Stimulated activated naive CD8-positive, alpha-beta T cell treated with anti-CD3 and anti-CD28 coated beads, Interleukin-15, Interleukin-2, amounts not matched to agents 100 ng/mL and 50 ng/mL, for 24 hours (primary cell): ENCODE measurements around the gene GINS1.

Source experiments
- H3K27ac Mint-ChIP-seq: one replicate; pipeline ENCODE4 v1.8.0; 2021; ENCODE audit warnings: mild to moderate bottlenecking, mixed read lengths
- H3K27me3 Mint-ChIP-seq: one replicate; pipeline ENCODE4 v1.8.0; 2021; ENCODE audit warnings: mixed read lengths
- H3K36me3 Mint-ChIP-seq: one replicate; pipeline ENCODE4 v1.8.0; 2021; ENCODE audit warnings: low read depth, mixed read lengths
- H3K4me1 Mint-ChIP-seq: one replicate; pipeline ENCODE4 v1.8.0; 2021; ENCODE audit warnings: low read depth, mixed read lengths
- H3K4me3 Mint-ChIP-seq: one replicate; pipeline ENCODE4 v1.8.0; 2021; ENCODE audit warnings: mild to moderate bottlenecking, mixed read lengths
- H3K9me3 Mint-ChIP-seq: one replicate; pipeline ENCODE4 v1.8.0; 2021; ENCODE audit warnings: mixed read lengths

GINS1 gene

DNA sequence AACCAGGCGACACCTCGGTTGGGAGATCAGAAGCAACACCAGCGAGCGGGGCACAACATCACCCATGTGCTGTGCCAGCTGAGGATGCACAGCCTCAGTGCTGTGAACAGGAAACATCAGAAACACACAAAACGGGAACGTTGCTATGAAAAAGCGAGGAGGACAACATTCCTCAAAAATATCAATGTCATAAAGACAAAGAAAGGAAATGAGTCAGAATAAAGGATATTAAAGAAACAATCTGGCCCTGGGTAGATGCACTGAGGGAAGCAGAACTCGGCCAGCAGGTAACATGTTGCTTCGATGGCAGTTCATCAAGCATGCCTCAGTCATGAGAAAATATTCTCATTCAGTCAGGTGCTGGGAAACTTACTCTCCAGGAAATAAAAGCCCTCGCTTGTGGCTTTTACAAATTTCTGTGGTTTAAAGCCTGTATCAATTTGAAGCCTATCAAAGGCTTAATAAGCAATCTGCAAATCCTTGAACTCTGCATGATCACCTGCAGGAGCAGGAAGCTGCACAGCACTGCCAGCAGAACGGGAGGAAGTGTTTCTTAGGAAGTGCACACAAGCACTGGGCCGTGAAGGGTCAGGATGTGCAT is 77.5 kb downstream of the GINS1 start:
- H3K4me3 Mint-ChIP-seq: no peak overlapping the region
- H3K27ac Mint-ChIP-seq: no peak overlapping the region

DNA sequence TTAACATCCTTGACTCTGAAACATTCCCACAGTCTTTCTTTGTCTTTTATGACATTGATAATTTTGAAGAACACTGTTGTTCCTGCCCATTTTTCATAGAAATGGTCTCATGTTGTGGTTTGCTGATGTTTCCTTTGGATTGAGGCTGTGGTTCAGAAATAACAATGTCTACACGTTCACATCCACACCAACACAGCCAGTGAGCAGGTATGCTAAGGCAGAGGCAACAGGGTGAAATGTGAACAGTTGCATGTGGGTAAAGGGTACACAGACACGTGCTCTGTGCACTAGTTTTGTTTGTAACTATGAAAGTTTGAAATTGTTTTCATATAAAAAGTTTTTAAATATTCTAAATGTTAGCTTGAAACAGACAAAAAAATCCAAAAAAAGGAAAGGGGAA is 78.4 kb downstream of the GINS1 start:
- H3K4me1 Mint-ChIP-seq: peaks cover 29% of the 10 kb centered on the region

More for the DNA sequence above, 77.5 kb downstream of the GINS1 start:
- H3K36me3 Mint-ChIP-seq: no peaks in the 10 kb centered on the region
- no peaks in the 10 kb centered on the region for H3K27me3 Mint-ChIP-seq
- H3K4me1 Mint-ChIP-seq: peaks cover 29% of the 10 kb centered on the region
- H3K9me3 Mint-ChIP-seq: no peaks in the 10 kb centered on the region

GRCh38 chr20:25486377-25486776 is 78.9 kb downstream of the GINS1 start:
- Mint-ChIP-seq H3K27ac (no peak overlapping the region), H3K4me1 (peaks cover 29% of the 10 kb centered on the region), H3K4me3 (no peak overlapping the region), H3K27me3 (no peaks in the 10 kb centered on the region), H3K9me3 (no peaks in the 10 kb centered on the region), H3K36me3 (no peaks in the 10 kb centered on the region)

More for the DNA sequence above, 78.4 kb downstream of the GINS1 start:
- Mint-ChIP-seq H3K9me3 (no peaks in the 10 kb centered on the region), H3K27me3 (no peaks in the 10 kb centered on the region), H3K4me3 (no peak overlapping the region), H3K36me3 (no peaks in the 10 kb centered on the region), H3K27ac (no peak overlapping the region)

DNA sequence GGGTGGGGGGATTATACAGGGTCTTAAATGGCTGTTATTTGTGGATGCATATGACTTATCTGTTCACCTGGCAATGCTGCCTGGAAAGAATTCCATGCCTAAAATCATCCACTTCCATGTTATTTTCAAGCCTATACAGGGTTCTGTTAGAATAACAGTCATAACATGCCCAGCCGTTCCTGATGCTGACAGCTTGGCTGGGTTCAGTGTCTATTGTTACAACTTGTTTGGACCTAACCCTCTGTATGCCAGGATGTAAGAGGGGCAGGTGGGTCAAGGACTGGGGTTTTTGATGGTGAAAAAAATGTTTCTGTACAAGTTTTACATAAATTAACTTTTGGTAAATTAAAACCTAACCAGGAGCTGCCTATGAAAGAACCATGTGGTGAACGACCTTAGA is 79.8 kb downstream of the GINS1 start:
- Mint-ChIP-seq H3K27ac (no peak overlapping the region), H3K36me3 (no peaks in the 10 kb centered on the region), H3K9me3 (no peaks in the 10 kb centered on the region)

GRCh38 chr20:25487975-25488374 is 80.5 kb downstream of the GINS1 start:
- Mint-ChIP-seq H3K9me3 (no peaks in the 10 kb centered on the region), H3K4me1 (peaks cover 29% of the 10 kb centered on the region), H3K4me3 (no peak overlapping the region), H3K27ac (no peak overlapping the region), H3K36me3 (no peaks in the 10 kb centered on the region), H3K27me3 (no peaks in the 10 kb centered on the region)

More for the DNA sequence above, 79.8 kb downstream of the GINS1 start:
- H3K27me3 Mint-ChIP-seq: no peaks in the 10 kb centered on the region
- no peak overlapping the region for H3K4me3 Mint-ChIP-seq
- peaks cover 29% of the 10 kb centered on the region for H3K4me1 Mint-ChIP-seq

DNA sequence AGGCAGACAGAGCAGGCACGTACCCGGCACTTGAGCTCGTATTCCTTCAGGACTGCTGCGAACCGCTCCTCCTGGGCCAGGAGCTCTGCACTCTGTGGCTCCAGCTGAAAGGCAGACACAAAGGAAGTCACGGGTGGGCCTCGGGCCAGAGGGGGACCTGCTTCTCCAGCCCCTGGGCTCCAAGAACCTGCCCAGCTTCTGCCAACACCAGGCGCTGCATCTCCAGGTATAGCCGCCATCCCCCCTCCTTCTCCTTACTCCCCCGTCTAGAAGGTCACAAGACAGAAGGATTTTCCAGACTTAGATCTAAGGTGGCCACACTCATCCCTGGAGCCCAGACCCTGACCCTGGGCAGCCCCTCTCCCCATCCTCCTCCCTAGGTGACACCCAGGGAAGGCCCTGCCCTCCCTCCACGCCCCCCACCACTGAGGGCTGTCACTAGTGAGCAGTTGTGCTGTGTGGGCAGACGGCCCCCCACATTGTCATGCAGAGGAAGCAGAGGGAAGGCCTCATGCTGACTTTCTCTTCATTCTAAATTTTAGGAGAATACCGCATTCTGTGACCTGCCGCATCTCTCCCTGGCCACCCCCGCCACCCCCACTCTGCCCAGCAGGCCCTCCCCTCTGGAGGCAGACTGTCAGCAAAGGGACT is 81.9 kb downstream of the GINS1 start:
- Mint-ChIP-seq H3K36me3 (no peaks in the 10 kb centered on the region), H3K4me1 (peaks cover 24% of the 10 kb centered on the region), H3K9me3 (no peaks in the 10 kb centered on the region), H3K4me3 (no peak overlapping the region), H3K27ac (no peak overlapping the region), H3K27me3 (no peaks in the 10 kb centered on the region)

GRCh38 chr20:25490656-25491445 is 83.4 kb downstream of the GINS1 start:
- H3K36me3 Mint-ChIP-seq: no peaks in the 10 kb centered on the region
- H3K4me3 Mint-ChIP-seq: no peak overlapping the region
- H3K4me1 Mint-ChIP-seq: peaks cover 11% of the 10 kb centered on the region
- no peak overlapping the region for H3K27ac Mint-ChIP-seq
- no peaks in the 10 kb centered on the region for H3K9me3 Mint-ChIP-seq
- H3K27me3 Mint-ChIP-seq: no peaks in the 10 kb centered on the region

DNA sequence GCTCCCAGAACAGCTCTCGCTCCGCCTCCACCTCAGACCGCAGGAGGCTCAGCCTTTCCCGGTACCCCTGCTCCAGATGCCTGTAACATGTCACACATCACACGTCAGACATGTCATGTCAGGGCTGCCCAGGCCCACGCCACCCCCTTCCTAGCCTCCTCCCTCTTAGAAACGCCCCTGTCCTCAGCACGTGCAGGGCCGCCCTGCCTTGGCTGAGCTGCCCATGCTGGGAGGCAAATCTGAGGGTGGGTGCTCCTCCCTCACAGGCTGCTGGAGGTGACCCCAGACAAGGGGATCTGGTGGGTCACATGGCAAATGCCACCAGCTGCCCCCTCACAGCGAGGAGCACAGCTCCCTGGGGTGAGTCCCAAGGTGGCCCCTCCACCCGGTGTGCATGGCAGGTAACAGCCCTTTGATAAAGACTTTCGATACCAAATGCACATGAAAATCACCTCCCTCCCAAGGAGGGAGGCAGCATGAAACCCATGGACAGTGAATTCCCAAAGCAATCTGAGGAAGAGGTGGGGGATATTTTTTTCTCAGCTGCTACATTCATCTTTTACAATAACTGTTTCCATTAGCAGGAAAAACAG is 84.1 kb downstream of the GINS1 start:
- Mint-ChIP-seq H3K36me3 (no peaks in the 10 kb centered on the region), H3K27ac (no peak overlapping the region), H3K4me3 (no peak overlapping the region), H3K27me3 (no peaks in the 10 kb centered on the region), H3K9me3 (no peaks in the 10 kb centered on the region), H3K4me1 (peaks cover 4% of the 10 kb centered on the region)

DNA sequence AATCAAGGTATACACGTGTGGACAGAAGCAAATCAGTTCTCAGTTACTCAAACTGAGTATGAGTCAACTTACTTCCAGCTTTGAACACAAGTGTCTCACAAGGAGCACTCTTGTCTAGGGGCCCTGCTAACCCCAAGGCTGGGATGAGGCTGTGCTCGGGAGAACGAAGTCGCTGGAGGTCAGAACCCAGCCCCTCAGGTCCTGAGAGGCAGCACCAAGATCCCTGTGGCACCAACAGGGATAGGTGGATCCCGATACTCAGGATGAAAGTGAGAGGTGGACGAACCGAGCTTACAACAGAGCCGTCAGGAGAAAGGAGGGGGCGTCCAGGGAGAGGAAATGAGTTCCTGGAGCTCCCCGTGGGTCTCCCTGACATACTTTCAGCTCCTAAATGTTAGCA is 85.7 kb downstream of the GINS1 start:
- no peak overlapping the region for H3K27ac Mint-ChIP-seq

DNA sequence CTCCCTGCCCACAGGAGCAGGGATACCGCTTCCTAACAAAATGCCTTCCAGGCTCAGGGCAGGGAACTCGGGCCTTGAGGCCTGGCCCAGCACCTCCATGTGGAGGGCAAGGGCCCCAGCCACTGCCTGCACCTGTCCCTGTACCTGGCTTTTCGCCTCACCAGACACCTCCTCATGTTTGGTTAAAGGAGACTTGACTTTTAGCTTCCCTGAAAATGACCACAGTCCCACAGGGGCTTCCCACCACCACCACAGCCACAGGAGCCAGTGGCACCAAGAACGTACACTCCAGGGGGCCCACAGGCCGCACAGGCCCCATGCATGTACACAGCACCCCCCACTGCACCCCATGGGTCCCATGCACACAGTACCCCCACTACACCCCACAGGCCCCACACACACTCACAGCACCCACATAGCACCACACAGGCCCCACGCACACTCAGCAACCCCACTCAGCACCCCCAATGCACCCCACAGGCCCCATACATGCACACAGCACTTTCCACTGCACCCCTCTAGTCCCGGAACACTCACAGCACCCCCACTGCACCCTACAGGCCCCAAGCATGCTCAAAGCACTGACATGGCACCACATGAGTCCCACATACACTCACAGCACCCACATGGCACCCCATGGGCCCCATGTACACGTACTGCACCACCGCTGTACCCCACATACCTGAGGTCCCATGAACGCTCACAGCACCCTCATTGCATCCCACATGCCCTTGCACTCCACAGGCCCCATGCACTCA is 86.5 kb downstream of the GINS1 start:
- Mint-ChIP-seq H3K4me1 (no peaks in the 10 kb centered on the region), H3K36me3 (no peaks in the 10 kb centered on the region), H3K27me3 (no peaks in the 10 kb centered on the region), H3K4me3 (no peak overlapping the region), H3K9me3 (no peaks in the 10 kb centered on the region), H3K27ac (no peak overlapping the region)

More for the DNA sequence above, 85.7 kb downstream of the GINS1 start:
- Mint-ChIP-seq H3K4me1 (no peaks in the 10 kb centered on the region), H3K27me3 (no peaks in the 10 kb centered on the region), H3K36me3 (no peaks in the 10 kb centered on the region), H3K9me3 (no peaks in the 10 kb centered on the region), H3K4me3 (no peak overlapping the region)

DNA sequence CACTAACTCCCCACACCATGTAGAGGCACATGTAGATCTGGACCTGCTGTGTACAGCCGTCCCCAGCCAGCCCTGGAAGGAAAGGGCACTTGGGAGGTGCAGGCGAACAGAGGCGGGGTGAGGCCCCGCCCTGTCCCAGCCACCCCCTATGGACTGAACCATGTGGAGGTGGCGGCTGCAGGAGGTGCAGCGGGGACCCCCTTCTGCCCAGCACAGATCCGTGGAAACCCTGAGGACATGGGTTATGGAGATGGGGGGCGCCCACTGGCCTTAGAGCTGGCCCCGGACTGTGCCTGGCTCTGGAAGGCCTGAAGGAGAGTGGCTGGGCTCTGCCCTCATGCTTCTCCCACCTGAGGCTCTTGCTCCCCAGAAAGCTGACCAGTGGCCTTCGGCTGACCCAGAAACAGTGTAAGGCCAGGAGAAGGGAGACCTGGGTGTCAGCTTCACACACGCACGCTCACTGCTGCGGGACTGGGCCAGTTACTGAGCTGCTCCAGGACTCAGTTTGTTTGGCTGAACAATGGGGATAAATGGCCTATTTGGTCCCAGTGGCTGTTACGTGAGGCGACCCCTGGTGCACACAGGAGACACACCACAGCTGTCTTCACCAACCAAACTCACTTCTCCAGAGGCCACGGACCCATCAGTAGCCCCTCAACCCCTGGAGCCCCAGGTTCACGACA is 87.2 kb downstream of the GINS1 start:
- Mint-ChIP-seq H3K27me3 (no peaks in the 10 kb centered on the region), H3K4me3 (no peak overlapping the region), H3K27ac (no peak overlapping the region), H3K4me1 (no peaks in the 10 kb centered on the region), H3K9me3 (no peaks in the 10 kb centered on the region), H3K36me3 (no peaks in the 10 kb centered on the region)

- Mint-ChIP-seq H3K27me3 (no peaks in the 10 kb centered on the region), H3K4me1 (no peaks in the 10 kb centered on the region), H3K36me3 (no peaks in the 10 kb centered on the region), H3K9me3 (no peaks in the 10 kb centered on the region), H3K27ac (no peak overlapping the region), H3K4me3 (no peak overlapping the region)
Measured at GRCh38 chr20:25495189-25495824, 87.8 kb downstream of the GINS1 start.

DNA sequence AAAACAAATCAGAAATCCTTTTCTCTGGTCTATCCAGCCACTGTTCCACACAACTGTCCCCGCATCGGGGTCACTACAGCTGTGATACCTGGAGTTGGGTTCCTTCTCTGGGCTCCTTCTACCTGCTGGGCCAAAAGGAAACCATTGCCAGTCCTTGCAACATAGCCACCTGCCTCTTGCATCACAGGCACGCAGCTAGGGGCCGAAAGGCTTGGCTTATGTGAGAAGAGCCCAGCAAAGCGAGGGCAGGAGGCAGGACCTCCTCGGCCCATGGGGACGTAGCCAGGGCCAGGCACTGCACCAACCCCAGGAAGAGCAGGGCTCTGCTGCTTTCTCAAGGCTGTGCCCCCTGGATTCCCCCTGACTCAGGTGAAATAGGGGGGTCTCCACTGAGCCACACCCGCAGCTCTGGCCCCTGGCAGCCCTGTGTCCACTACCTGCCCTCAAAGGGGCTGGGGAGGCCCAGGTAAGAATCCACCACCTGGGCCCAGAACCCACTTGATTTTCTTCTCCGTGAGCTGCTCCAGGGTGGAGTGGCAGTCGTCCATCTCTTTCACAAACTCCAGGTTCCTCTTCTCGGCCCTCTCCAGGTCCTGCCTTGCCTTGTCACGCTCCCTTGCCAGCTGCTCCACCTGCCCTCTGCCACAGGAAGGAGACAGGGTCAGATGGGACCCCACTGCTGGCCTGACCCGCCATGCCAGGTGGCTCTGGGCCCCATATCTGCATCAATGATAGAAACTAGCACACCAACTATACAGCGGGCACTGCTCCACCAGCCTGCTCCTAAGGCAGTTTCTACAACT is 88.9 kb downstream of the GINS1 start:
- H3K4me1 Mint-ChIP-seq: no peaks in the 10 kb centered on the region
- no peaks in the 10 kb centered on the region for H3K9me3 Mint-ChIP-seq
- H3K27me3 Mint-ChIP-seq: no peaks in the 10 kb centered on the region
- H3K4me3 Mint-ChIP-seq: no peak overlapping the region
- no peak overlapping the region for H3K27ac Mint-ChIP-seq
- no peaks in the 10 kb centered on the region for H3K36me3 Mint-ChIP-seq
